Ramos (cell line): ENCODE measurements around the gene ITCH.
"Not testable (repeated sequence)": the region's sequence is repeated elsewhere in the genome, so short reads cannot be mapped to it uniquely, and the experiment has no call there.

Experiments used
- in situ Hi-C: fragments of 300-500 bp; cut with MboI; formaldehyde crosslinking; loops from one replicate; pipeline ENCODE4 v1.14.3; 2022; ENCODE audit warnings: low sequenced_read_pairs; ENCODE audit not compliant: unreplicated experiment

ITCH gene

DNA sequence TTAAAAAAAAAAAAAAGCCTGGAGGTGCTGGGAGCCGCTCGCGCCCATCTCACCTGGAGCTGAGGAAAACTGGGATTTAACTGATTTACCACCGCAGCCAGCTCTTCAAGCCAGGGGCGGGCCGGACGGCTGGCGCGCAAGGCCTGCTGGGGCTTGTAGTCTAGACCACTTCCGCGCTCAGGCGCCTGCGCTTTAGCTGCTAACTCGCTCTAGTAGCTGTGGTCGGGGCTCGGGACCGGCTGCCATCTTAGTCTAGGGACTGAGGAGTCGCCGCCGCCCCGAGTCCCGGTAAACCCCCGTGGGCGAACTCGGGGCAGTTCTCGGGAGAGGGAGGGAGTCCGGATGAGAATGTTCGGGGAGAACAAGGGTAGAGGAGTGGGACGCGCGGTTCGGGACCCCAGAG is at the start of gene ITCH:
Gene ITCH (plus strand): TSS at position 212 of the 403 bp plus-strand sequence. CDS start 30,539 bp downstream, outside the sequence.
- in situ Hi-C loops, result no loop called here

GRCh38 chr20:34315236-34315635 is 47.8 kb upstream of the ITCH start:
- in situ Hi-C loops, result loop anchor here (10.0 kb wide), 4 partner anchors 170 to 450 kb away; partner anchors contain the start of gene DYNLRB1

- in situ Hi-C loops, result loop anchor here (10.0 kb wide), 4 partner anchors 168 to 448 kb away; partner anchors contain the start of gene DYNLRB1
Observed at GRCh38 chr20:34316196-34316814, 46.8 kb upstream of the ITCH start.

- in situ Hi-C loops, result loop anchor here (10.0 kb wide), 4 partner anchors 166 to 446 kb away; partner anchors contain the start of gene DYNLRB1
Observed at GRCh38 chr20:34318609-34319443, 44.2 kb upstream of the ITCH start.

GRCh38 chr20:34320861-34321260 is 42.2 kb upstream of the ITCH start:
- in situ Hi-C loops, result no loop called here

GRCh38 chr20:34322267-34323105 is 40.6 kb upstream of the ITCH start:
- in situ Hi-C loops, result no loop called here

DNA sequence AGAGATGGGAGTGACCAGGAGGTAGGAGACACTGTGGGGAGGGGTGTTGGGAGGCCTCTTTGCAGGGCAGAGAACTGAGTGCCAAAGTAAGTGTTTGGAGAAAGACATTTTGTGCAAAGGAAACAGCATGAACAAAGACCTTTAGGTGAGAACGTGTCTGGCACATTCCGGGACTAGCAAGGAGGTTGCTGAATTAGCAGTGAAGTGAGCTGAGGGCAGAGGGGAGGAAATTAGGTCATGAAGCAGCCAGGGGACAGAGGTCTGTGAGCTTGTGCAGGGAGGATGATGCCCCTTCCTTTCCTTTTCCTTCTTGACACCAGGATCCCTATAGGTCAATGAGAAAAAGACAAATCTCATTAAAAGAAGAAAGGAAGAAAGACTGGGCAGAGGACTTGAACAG is 38.5 kb upstream of the ITCH start:
- in situ Hi-C loops, result no loop called here

GRCh38 chr20:34328207-34328606 is 34.9 kb upstream of the ITCH start:
- in situ Hi-C loops, result not testable (repeated sequence)

DNA sequence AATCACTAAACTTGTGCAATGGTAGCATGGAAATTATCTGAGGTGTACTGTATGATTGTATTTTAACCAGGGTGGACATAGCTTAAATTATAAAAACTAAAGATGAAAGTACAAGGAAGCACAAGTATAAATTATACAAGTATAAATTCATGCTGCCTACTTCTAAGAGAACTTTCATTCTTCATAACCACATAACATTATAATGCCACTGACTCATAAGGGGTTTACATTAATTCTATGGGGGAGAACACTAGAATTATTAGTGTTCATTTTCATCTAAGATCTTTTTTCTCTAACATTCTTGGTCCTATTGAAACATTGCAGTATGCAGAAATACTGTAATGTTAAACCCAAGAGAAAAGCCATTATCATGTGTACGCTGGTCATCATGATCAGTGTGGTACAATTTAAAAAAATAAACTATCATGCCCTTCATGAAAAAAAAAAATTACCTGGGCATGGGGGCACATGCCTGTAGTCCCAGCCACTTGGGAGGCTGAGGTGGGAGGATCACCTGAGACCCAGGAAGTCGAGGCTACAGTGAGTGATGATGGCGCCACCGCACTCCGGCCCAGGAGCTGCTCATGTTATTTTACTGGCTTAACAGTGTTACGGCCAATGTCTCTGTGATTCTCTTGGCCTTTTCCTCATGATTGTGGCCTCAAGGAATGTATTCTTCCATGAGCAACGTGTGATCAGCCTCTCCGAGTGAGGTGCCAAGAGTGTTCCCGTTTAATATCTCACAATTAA is 34.0 kb upstream of the ITCH start:
- in situ Hi-C loops, result no loop called here

GRCh38 chr20:34330861-34331544 is 32.1 kb upstream of the ITCH start:
- in situ Hi-C loops, result not testable (repeated sequence)

GRCh38 chr20:34331838-34332237 is 31.2 kb upstream of the ITCH start:
- in situ Hi-C loops, result no loop called here

DNA sequence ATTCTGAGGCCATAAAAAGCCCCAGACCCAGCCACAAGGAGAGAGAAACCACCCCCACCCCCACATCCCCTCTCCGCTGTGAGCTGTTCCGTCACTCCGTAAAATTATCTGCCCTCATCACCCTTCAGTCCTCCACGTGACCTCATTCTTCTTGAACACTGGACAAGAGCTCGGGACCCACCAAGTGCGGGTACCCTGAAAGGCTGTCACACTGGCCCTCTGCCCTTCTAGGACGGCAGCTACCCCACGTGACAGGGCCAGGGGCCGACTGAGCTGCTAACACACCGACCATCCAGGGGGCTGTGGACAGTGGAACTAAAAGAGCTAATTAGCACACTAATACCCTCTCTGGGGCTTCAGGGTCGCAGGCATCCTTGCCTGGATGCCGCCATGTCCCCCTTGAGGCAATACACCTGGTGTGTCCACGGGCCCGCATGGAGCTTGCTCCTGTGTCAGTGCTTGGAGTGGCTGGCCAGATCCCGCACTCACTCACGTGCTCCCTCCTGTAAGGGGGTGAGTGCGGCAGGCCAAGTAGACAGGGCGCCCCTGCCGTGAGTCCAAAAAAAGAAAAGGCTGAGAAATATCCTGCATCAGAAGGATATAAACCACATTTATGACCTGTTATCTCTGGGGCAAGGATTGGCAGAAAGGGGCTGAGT is 30.7 kb upstream of the ITCH start:
- in situ Hi-C loops, result no loop called here

GRCh38 chr20:34333786-34334185 is 29.3 kb upstream of the ITCH start:
- in situ Hi-C loops, result no loop called here

DNA sequence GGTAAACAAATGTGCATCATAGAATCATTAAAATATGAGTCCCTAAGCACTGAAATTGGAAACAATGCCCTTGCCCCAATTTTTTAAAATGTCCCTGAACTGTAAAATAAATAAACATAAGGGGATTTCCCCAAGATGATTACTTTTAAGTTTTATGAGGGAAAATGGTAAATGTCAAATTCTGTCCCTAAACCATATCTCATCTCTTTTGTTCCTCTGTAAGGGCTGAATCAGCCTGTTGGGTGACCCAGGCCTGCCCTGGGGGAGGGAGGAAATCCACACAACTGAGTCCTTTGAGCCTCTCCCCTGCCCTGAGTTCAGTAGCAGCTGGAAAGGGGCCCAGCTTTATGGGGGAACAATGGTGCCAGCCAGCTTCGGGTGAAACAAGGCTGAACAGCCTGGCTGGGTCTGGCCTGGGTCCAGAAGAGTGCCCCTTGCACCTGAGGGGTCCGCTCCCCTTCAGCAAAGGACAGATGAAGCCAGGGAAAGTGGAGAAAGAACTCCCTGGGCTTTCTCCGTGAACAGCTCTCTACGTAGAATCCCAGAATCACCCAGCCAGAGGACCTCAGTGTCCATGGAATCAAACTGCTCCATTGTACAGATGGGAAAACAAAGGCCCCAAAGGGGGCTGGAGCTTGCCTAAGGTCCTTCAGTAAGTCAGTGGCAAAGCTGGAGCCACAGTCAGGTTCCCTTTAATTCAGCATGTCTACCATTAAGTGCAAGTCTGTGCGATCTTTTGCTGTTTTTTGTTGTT is 28.2 kb upstream of the ITCH start:
- in situ Hi-C loops, result no loop called here

GRCh38 chr20:34337544-34337943 is 25.5 kb upstream of the ITCH start:
- in situ Hi-C loops, result no loop called here

DNA sequence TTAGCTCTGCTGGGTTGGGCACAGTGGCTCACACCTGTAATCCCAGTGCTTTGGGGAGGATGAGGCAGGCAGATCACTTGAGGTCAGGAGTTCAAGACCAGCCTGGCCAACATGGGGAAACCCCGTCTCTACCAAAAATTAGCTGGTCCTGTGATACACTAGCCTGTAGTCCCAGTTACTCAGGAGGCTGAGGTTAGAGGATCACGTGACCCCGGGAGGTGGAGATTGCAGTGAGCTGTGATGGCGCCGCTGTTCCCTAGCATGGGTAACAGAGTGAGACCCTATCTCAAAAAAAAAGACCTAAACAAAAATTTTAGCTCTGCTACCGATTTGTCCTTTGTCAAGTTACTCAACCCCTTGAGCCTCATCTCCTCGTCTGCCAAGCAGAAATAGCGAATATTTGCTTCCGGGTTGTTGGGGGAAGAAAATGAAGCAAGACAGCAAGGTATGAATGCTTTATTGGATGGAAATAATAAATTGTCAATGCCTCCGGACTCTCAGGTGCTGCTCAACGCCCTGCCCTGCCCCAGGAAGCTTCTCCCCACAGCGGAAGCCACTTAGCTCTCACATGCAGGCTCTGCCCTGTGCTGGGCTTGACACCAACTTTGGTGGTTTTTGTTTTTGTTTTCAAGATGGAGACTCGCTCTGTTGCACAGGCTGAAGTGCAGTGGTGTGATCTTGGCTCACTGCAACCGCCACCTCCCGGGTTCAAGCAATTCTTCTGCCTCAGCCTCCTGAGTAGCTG is 24.9 kb upstream of the ITCH start:
- in situ Hi-C loops, result no loop called here

DNA sequence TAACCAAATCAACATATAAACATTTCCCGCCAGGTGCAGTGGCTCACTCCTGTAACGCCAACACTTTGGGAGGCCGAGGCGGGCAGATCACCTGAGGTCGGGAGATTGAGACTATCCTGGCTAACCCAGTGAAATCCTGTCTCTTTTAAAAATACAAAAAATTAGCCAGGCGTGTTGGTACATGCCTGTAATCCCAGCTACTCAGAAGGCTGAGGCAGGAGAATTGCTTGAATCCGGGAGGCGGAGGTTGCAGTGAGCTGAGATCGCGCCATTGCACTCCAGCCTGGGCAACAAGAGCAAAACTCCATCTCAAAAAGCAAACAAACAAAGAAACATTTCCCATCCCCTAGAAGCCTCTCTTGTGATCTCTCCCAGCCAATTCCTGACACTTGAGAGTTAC is 22.3 kb upstream of the ITCH start:
- in situ Hi-C loops, result not testable (repeated sequence)
